Measurements from ENCODE around the gene COLEC11.

- TF ChIP-seq EP300 (IDR thresholded peaks at IDR 0.05; ENCODE audit: low read length) (no peak), CBX3 (IDR thresholded peaks at IDR 0.05; ENCODE audit: borderline replicate concordance in 1 of 2, low read length in 2 of 2) (no peak), MYBL2 (IDR thresholded peaks at IDR 0.05; ENCODE audit: low read depth) (no peak), MYBL2 (CRISPR knock-in tag; IDR thresholded peaks at IDR 0.05; ENCODE audit: borderline replicate concordance) (no peak), EGR1 (conservative IDR thresholded peaks at IDR 0.05) (no peak), GABPB1 (CRISPR knock-in tag; IDR thresholded peaks at IDR 0.05) (no peak), KDM2B (CRISPR knock-in tag; IDR thresholded peaks at IDR 0.05) (no peak), YY1 (IDR thresholded peaks at IDR 0.05; ENCODE audit: borderline replicate concordance in 1 of 3, control insufficient read depth in 1 of 3, extremely low read depth in 1 of 3, insufficient read depth in 3 of 3, insufficient read length in 1 of 3, insufficient replicate concordance in 2 of 3, low read depth in 1 of 3, low read length in 2 of 3) (no peak), MAFG (tag; conservative IDR thresholded peaks at IDR 0.05) (no peak)
- TF ChIP-seq, protein P1, sequence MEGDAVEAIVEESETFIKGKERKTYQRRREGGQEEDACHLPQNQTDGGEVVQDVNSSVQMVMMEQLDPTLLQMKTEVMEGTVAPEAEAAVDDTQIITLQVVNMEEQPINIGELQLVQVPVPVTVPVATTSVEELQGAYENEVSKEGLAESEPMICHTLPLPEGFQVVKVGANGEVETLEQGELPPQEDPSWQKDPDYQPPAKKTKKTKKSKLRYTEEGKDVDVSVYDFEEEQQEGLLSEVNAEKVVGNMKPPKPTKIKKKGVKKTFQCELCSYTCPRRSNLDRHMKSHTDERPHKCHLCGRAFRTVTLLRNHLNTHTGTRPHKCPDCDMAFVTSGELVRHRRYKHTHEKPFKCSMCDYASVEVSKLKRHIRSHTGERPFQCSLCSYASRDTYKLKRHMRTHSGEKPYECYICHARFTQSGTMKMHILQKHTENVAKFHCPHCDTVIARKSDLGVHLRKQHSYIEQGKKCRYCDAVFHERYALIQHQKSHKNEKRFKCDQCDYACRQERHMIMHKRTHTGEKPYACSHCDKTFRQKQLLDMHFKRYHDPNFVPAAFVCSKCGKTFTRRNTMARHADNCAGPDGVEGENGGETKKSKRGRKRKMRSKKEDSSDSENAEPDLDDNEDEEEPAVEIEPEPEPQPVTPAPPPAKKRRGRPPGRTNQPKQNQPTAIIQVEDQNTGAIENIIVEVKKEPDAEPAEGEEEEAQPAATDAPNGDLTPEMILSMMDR (IDR thresholded peaks at IDR 0.05 in 2 of 3, conservative IDR thresholded peaks at IDR 0.05 in 1 of 3; ENCODE audit: insufficient read depth in 2 of 3, low read depth in 1 of 3, low read length in 3 of 3): no peak
Observed at GRCh38 chr2:3683748-3684454, 89.0 kb downstream of the COLEC11 start.
